KBM-7 (cell line): Measurements from ENCODE around the gene PPOX.

Experiments
- DNase-seq: peaks from one replicate; pipeline ENCODE4 v3.0.0-alpha.2; 2015
- in situ Hi-C: fragments of 300-500 bp; cut with MboI; formaldehyde crosslinking; loops from 2 replicates; pipeline ENCODE4 v1.14.3; 2020; ENCODE audit warnings: low sequenced_read_pairs, low pct_unique_long_range_greater_than_20kb, mixed read lengths

PPOX gene

GRCh38 chr1:161192476-161193465 lies 26.5 kb downstream of the PPOX start:
- peak; percentile 86 for DNase-seq
- in situ Hi-C loops: loop anchor here (25.0 kb wide), 1 partner anchor 195 kb away; no protein-coding TSS in a partner anchor

GRCh38 chr1:161193561-161194235 lies 27.5 kb downstream of the PPOX start:
- in situ Hi-C loops: loop anchor here (25.0 kb wide), 1 partner anchor 194 kb away; no protein-coding TSS in a partner anchor
- no peak for DNase-seq

- in situ Hi-C loops: loop anchor here (25.0 kb wide), 1 partner anchor 192 kb away; no protein-coding TSS in a partner anchor
- DNase-seq: peak; percentile 19
Measured at GRCh38 chr1:161195171-161195570, 28.9 kb downstream of the PPOX start.

- in situ Hi-C loops: loop anchor here (25.0 kb wide), 1 partner anchor 191 kb away; no protein-coding TSS in a partner anchor
Measured at GRCh38 chr1:161196111-161196510, 29.9 kb downstream of the PPOX start.

GRCh38 chr1:161196521-161197451 lies 30.6 kb downstream of the PPOX start:
- no peak for DNase-seq
- in situ Hi-C loops: loop anchor here (25.0 kb wide), 1 partner anchor 191 kb away; no protein-coding TSS in a partner anchor

More at GRCh38 chr1:161196111-161196510, 29.9 kb downstream of the PPOX start:
- DNase-seq: no peak

GRCh38 chr1:161197560-161198193 lies 31.5 kb downstream of the PPOX start:
- in situ Hi-C loops: loop anchor here (25.0 kb wide), 1 partner anchor 190 kb away; no protein-coding TSS in a partner anchor
- no peak for DNase-seq

GRCh38 chr1:161198194-161198896 lies 32.1 kb downstream of the PPOX start:
- no peak for DNase-seq
- in situ Hi-C loops: loop anchor here (25.0 kb wide), 1 partner anchor 189 kb away; no protein-coding TSS in a partner anchor

- no peak for DNase-seq
- in situ Hi-C loops: loop anchor here (25.0 kb wide), 1 partner anchor 188 kb away; no protein-coding TSS in a partner anchor
Measured at GRCh38 chr1:161198897-161199431, 32.7 kb downstream of the PPOX start, which contains the start of gene ADAMTS4. TSS of gene ADAMTS4 (minus strand) at chr1:161199054. CDS start at chr1:161198627, 427 bp downstream.

GRCh38 chr1:161199506-161200139 lies 33.4 kb downstream of the PPOX start:
- DNase-seq: no peak
- in situ Hi-C loops: loop anchor here (25.0 kb wide), 1 partner anchor 188 kb away; no protein-coding TSS in a partner anchor

- no peak for DNase-seq
- in situ Hi-C loops: no loop called here
Measured at GRCh38 chr1:161200421-161200991, 34.3 kb downstream of the PPOX start.

- in situ Hi-C loops: no loop called here
- DNase-seq: peak; percentile 62
Measured at GRCh38 chr1:161200992-161201835, 35.0 kb downstream of the PPOX start.

GRCh38 chr1:161201836-161202712 lies 35.8 kb downstream of the PPOX start, which contains the start of gene NDUFS2:
TSS of gene NDUFS2 (plus strand) at chr1:161202367. CDS start at chr1:161202386, 19 bp downstream.
- peak; percentile 98 for DNase-seq
- in situ Hi-C loops: no loop called here

GRCh38 chr1:161206411-161207140 lies 40.4 kb downstream of the PPOX start:
- in situ Hi-C loops: no loop called here
- no peak for DNase-seq

- in situ Hi-C loops: no loop called here
- DNase-seq: no peak
Measured at GRCh38 chr1:161207173-161207572, 40.9 kb downstream of the PPOX start.
